Measurements from ENCODE around the gene GGA2.

Gene GGA2

DNA sequence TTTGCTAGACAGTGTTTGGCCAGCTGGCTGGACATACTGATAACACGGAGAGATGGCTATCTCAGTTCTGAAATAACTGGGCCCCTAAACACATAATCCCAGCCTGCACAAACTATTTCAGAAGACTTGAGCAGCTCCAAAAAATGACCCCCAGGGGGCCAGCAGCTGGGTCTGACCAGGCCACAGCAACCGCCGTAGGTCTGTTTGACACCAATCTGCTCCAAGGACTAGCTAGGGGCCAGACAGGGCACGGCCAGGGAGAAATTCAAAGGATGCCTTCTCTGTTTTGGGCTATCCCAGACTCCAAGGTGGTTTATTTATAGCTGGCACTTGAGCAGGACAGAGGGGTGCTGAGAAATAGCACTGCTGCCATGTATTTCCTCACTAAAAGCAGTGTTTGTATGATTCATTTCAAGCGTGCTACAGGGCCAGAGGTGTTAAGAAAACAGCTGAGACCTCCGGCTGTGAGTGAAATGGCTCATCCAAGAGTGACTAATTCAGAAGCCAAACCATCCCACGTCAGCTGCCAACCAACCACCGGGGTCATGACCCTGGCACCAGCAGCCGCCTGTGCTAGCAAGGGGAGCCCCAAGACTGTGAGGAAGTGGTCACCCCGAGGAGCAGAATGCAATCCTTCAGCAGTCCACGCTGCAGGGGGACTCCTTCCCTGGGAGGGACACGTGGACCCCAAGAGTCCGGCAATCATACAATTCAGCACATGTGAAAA is 5.7 kb downstream of the GGA2 start (continued):
- TF ChIP-seq, protein P1, sequence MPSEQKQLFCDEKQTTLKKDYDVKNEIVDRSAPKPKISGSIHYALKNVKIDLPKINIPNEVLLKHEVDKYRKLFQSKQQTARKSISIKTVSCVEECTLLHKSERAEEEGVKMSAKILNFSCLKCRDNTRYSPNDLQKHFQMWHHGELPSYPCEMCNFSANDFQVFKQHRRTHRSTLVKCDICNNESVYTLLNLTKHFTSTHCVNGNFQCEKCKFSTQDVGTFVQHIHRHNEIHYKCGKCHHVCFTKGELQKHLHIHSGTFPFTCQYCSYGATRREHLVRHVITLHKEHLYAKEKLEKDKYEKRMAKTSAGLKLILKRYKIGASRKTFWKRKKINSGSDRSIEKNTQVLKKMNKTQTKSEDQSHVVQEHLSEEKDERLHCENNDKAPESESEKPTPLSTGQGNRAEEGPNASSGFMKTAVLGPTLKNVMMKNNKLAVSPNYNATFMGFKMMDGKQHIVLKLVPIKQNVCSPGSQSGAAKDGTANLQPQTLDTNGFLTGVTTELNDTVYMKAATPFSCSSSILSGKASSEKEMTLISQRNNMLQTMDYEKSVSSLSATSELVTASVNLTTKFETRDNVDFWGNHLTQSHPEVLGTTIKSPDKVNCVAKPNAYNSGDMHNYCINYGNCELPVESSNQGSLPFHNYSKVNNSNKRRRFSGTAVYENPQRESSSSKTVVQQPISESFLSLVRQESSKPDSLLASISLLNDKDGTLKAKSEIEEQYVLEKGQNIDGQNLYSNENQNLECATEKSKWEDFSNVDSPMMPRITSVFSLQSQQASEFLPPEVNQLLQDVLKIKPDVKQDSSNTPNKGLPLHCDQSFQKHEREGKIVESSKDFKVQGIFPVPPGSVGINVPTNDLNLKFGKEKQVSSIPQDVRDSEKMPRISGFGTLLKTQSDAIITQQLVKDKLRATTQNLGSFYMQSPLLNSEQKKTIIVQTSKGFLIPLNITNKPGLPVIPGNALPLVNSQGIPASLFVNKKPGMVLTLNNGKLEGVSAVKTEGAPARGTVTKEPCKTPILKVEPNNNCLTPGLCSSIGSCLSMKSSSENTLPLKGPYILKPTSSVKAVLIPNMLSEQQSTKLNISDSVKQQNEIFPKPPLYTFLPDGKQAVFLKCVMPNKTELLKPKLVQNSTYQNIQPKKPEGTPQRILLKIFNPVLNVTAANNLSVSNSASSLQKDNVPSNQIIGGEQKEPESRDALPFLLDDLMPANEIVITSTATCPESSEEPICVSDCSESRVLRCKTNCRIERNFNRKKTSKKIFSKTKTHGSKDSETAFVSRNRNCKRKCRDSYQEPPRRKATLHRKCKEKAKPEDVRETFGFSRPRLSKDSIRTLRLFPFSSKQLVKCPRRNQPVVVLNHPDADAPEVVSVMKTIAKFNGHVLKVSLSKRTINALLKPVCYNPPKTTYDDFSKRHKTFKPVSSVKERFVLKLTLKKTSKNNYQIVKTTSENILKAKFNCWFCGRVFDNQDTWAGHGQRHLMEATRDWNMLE (tag by site-specific recombination; conservative IDR thresholded peaks at IDR 0.05; ENCODE audit: low read depth): no peak
- TF ChIP-seq GLIS1 (tag by site-specific recombination; IDR thresholded peaks at IDR 0.05) (peak; percentile 75), ZNF24 (tag by site-specific recombination; IDR thresholded peaks at IDR 0.05) (peak; percentile 64), ZNF610 (tag by site-specific recombination; IDR thresholded peaks at IDR 0.05; ENCODE audit: borderline replicate concordance) (no peak), ZSCAN23 (tag by site-specific recombination; IDR thresholded peaks at IDR 0.05) (no peak), ZNF558 (tag by site-specific recombination; IDR thresholded peaks at IDR 0.05) (no peak), ZNF223 (tag by site-specific recombination; IDR thresholded peaks at IDR 0.05) (no peak), ZNF146 (tag by site-specific recombination; IDR thresholded peaks at IDR 0.05) (no peak; the same call in 1 of the 2 replicates), ZNF16 (tag by site-specific recombination; IDR thresholded peaks at IDR 0.05; ENCODE audit: low read depth) (no peak), ZNF266 (tag by site-specific recombination; IDR thresholded peaks at IDR 0.05; ENCODE audit: low read depth) (no peak), ZNF155 (tag by site-specific recombination; IDR thresholded peaks at IDR 0.05) (no peak), ZNF843 (tag by site-specific recombination; IDR thresholded peaks at IDR 0.05) (peak; percentile 78), SP2 (tag by site-specific recombination; IDR thresholded peaks at IDR 0.05) (no peak; the same call in 1 of the 2 replicates), ZNF37A (tag by site-specific recombination; IDR thresholded peaks at IDR 0.05) (no peak), ZNF629 (tag by site-specific recombination; IDR thresholded peaks at IDR 0.05) (peak; percentile 95), ZNF184 (tag by site-specific recombination; IDR thresholded peaks at IDR 0.05) (peak; percentile 77; the same call in 1 of the 2 replicates), ZNF202 (tag by site-specific recombination; IDR thresholded peaks at IDR 0.05; ENCODE audit: borderline replicate concordance) (no peak)
- TF ChIP-seq, protein P2, sequence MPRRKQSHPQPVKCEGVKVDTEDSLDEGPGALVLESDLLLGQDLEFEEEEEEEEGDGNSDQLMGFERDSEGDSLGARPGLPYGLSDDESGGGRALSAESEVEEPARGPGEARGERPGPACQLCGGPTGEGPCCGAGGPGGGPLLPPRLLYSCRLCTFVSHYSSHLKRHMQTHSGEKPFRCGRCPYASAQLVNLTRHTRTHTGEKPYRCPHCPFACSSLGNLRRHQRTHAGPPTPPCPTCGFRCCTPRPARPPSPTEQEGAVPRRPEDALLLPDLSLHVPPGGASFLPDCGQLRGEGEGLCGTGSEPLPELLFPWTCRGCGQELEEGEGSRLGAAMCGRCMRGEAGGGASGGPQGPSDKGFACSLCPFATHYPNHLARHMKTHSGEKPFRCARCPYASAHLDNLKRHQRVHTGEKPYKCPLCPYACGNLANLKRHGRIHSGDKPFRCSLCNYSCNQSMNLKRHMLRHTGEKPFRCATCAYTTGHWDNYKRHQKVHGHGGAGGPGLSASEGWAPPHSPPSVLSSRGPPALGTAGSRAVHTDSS (tag by site-specific recombination; IDR thresholded peaks at IDR 0.05): no peak
- TF ChIP-seq, protein P3, sequence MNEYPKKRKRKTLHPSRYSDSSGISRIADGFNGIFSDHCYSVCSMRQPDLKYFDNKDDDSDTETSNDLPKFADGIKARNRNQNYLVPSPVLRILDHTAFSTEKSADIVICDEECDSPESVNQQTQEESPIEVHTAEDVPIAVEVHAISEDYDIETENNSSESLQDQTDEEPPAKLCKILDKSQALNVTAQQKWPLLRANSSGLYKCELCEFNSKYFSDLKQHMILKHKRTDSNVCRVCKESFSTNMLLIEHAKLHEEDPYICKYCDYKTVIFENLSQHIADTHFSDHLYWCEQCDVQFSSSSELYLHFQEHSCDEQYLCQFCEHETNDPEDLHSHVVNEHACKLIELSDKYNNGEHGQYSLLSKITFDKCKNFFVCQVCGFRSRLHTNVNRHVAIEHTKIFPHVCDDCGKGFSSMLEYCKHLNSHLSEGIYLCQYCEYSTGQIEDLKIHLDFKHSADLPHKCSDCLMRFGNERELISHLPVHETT (tag by site-specific recombination; IDR thresholded peaks at IDR 0.05): peak; percentile 75; the same call in 1 of the 2 replicates
- TF ChIP-seq, protein P4, sequence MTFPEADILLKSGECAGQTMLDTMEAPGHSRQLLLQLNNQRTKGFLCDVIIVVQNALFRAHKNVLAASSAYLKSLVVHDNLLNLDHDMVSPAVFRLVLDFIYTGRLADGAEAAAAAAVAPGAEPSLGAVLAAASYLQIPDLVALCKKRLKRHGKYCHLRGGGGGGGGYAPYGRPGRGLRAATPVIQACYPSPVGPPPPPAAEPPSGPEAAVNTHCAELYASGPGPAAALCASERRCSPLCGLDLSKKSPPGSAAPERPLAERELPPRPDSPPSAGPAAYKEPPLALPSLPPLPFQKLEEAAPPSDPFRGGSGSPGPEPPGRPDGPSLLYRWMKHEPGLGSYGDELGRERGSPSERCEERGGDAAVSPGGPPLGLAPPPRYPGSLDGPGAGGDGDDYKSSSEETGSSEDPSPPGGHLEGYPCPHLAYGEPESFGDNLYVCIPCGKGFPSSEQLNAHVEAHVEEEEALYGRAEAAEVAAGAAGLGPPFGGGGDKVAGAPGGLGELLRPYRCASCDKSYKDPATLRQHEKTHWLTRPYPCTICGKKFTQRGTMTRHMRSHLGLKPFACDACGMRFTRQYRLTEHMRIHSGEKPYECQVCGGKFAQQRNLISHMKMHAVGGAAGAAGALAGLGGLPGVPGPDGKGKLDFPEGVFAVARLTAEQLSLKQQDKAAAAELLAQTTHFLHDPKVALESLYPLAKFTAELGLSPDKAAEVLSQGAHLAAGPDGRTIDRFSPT (tag by site-specific recombination; IDR thresholded peaks at IDR 0.05): no peak; the same call in 1 of the 2 replicates
- TF ChIP-seq, protein P5, sequence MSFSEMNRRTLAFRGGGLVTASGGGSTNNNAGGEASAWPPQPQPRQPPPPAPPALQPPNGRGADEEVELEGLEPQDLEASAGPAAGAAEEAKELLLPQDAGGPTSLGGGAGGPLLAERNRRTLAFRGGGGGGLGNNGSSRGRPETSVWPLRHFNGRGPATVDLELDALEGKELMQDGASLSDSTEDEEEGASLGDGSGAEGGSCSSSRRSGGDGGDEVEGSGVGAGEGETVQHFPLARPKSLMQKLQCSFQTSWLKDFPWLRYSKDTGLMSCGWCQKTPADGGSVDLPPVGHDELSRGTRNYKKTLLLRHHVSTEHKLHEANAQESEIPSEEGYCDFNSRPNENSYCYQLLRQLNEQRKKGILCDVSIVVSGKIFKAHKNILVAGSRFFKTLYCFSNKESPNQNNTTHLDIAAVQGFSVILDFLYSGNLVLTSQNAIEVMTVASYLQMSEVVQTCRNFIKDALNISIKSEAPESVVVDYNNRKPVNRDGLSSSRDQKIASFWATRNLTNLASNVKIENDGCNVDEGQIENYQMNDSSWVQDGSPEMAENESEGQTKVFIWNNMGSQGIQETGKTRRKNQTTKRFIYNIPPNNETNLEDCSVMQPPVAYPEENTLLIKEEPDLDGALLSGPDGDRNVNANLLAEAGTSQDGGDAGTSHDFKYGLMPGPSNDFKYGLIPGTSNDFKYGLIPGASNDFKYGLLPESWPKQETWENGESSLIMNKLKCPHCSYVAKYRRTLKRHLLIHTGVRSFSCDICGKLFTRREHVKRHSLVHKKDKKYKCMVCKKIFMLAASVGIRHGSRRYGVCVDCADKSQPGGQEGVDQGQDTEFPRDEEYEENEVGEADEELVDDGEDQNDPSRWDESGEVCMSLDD (tag by site-specific recombination; IDR thresholded peaks at IDR 0.05): no peak
- TF ChIP-seq, protein P6, sequence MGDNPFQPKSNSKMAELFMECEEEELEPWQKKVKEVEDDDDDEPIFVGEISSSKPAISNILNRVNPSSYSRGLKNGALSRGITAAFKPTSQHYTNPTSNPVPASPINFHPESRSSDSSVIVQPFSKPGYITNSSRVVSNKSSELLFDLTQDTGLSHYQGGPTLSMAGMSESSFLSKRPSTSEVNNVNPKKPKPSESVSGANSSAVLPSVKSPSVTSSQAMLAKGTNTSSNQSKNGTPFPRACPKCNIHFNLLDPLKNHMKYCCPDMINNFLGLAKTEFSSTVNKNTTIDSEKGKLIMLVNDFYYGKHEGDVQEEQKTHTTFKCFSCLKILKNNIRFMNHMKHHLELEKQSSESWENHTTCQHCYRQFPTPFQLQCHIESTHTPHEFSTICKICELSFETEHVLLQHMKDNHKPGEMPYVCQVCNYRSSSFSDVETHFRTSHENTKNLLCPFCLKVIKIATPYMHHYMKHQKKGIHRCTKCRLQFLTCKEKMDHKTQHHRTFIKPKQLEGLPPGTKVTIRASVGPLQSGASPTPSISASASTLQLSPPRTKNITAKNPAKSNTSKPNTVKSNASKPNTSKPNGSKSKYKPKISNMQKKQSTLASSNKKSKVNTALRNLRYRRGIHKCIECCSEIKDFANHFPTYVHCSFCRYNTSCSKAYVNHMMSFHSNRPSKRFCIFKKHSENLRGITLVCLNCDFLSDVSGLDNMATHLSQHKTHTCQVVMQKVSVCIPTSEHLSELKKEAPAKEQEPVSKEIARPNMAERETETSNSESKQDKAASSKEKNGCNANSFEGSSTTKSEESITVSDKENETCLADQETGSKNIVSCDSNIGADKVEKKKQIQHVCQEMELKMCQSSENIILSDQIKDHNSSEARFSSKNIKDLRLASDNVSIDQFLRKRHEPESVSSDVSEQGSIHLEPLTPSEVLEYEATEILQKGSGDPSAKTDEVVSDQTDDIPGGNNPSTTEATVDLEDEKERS (tag by site-specific recombination; IDR thresholded peaks at IDR 0.05): no peak

Data from HEK293 (cell line).